Thoracic aorta (tissue), 2 donors: ENCODE data around the gene RNF141. TPM values are rescaled to one million over a fixed set of nuclear protein-coding genes. Genes with fewer than 3 reads are reported as not detected.
A peak's percentile ranks its signal among the peaks of the same experiment; 100 is the strongest.

Experiments used
- ATAC-seq: fragments of 150-250 bp; one replicate; pipeline ENCODE4 v1.8.0; 2017; ENCODE audit warnings: low read depth; ENCODE audit not compliant: insufficient number of reproducible peaks, low FRiP score
- DNase-seq: peaks from one replicate; pipeline ENCODE4 v3.0.0-alpha.2; 2020; ENCODE audit warnings: low spot score
- H3K27ac ChIP-seq, 2 donors: fragments of 200-600 bp; sonication (generic); 1 replicate in 1 of 2; 2 replicates in 1 of 2; pipeline ENCODE4 v1.5.1; 2016; ENCODE audit warnings: mild to moderate bottlenecking in 2 of 2, moderate library complexity in 2 of 2
- H3K27me3 ChIP-seq: fragments of 200-600 bp; sonication (generic); replicated peaks from 2 replicates; pipeline ENCODE4 v1.6.0; 2016; ENCODE audit warnings: mild to moderate bottlenecking; ENCODE audit not compliant: insufficient read depth
- H3K36me3 ChIP-seq: fragments of 200-600 bp; sonication (generic); one replicate; pipeline ENCODE4 v1.5.1; 2016
- H3K4me1 ChIP-seq, 2 donors: fragments of 200-600 bp; sonication (generic); 1 replicate in 1 of 2; 2 replicates in 1 of 2; pipeline versions ENCODE4 v1.5.1 to v1.6.0; 2016; ENCODE audit warnings: low read depth in 2 of 2, mild to moderate bottlenecking in 1 of 2; ENCODE audit not compliant: control insufficient read depth in 1 of 2
- H3K4me3 ChIP-seq: fragments of 200-600 bp; sonication (generic); 2 replicates; pipeline ENCODE4 v1.5.1; 2016; ENCODE audit warnings: mild to moderate bottlenecking
- H3K9me3 ChIP-seq: fragments of 200-600 bp; sonication (generic); 2 replicates; pipeline ENCODE4 v1.5.1; 2016
- CTCF ChIP-seq: fragments of 200-600 bp; sonication (generic); IDR thresholded peaks from one replicate; pipeline ENCODE4 v1.5.1; 2019; ENCODE audit warnings: antibody characterized with exemption
- total RNA-seq, 2 donors: library from RNA; depleted of rRNA; stranded (reverse); fragments of >200 nt; gene quantifications; one replicate each; pipeline versions ENCODE4 v1.1.0 to v1.2.3, GENCODE V29; 2016

The RNF141 gene
- total RNA-seq, 2 donors from 2014 or later: 37.3 to 47.2 TPM

- DNase-seq (no peak), ATAC-seq (no peak)
- Histone ChIP-seq H3K4me1 (peaks cover 0 to 12% of the 10 kb centered on the region in 2 donors), H3K9me3 (no peaks in the 10 kb centered on the region), H3K27me3 (no peaks in the 10 kb centered on the region), H3K27ac (no peak overlapping the region), H3K4me3 (no peak overlapping the region), H3K36me3 (no peaks in the 10 kb centered on the region)
- TF ChIP-seq CTCF: no peak
These were observed 61.0 kb downstream of the RNF141 start for GRCh38 chr11:10480026-10480425.

GRCh38 chr11:10478574-10479550, 62.1 kb downstream of the RNF141 start:
- Histone ChIP-seq H3K4me1 (peaks cover 0 to 12% of the 10 kb centered on the region in 2 donors), H3K4me3 (no peak overlapping the region), H3K27ac (peak overlapping the region; percentile 16 to 34), H3K9me3 (no peaks in the 10 kb centered on the region), H3K27me3 (no peaks in the 10 kb centered on the region), H3K36me3 (no peaks in the 10 kb centered on the region)
- TF ChIP-seq CTCF: no peak
- DNase-seq (no peak), ATAC-seq (no peak)

GRCh38 chr11:10478066-10478465, 62.9 kb downstream of the RNF141 start:
- Histone ChIP-seq H3K27ac (no peak overlapping the region), H3K4me1 (peaks cover 0 to 12% of the 10 kb centered on the region in 2 donors), H3K9me3 (no peaks in the 10 kb centered on the region), H3K36me3 (no peaks in the 10 kb centered on the region), H3K4me3 (no peak overlapping the region), H3K27me3 (no peaks in the 10 kb centered on the region)
- TF ChIP-seq CTCF: no peak
- ATAC-seq (no peak), DNase-seq (no peak)

- Histone ChIP-seq H3K27ac (no peak overlapping the region), H3K36me3 (no peaks in the 10 kb centered on the region), H3K4me3 (no peak overlapping the region), H3K27me3 (no peaks in the 10 kb centered on the region), H3K9me3 (no peaks in the 10 kb centered on the region), H3K4me1 (peaks cover 0 to 12% of the 10 kb centered on the region in 2 donors)
- DNase-seq (no peak), ATAC-seq (no peak)
- no peak for TF ChIP-seq CTCF
These were observed 63.3 kb downstream of the RNF141 start for GRCh38 chr11:10477690-10478046.

- TF ChIP-seq CTCF: no peak
These were observed 63.9 kb downstream of the RNF141 start for GRCh38 chr11:10476927-10477689.

More at GRCh38 chr11:10476927-10477689, 63.9 kb downstream of the RNF141 start:
- Histone ChIP-seq H3K4me1 (peaks cover 0 to 12% of the 10 kb centered on the region in 2 donors), H3K36me3 (no peaks in the 10 kb centered on the region), H3K9me3 (no peaks in the 10 kb centered on the region), H3K27me3 (no peaks in the 10 kb centered on the region), H3K4me3 (no peak overlapping the region), H3K27ac (no peak overlapping the region)
- ATAC-seq (no peak), DNase-seq (no peak)
